Aorta (tissue), 5 donors: ENCODE measurements around the gene CAMP. TPM values are rescaled to one million over a fixed set of nuclear protein-coding genes. Genes with fewer than 3 reads are reported as not detected.
"Not testable (repeated sequence)": the region's sequence is repeated elsewhere in the genome, so short reads cannot be mapped to it uniquely, and the experiment has no call there.

Experiments used
- ATAC-seq: fragments of 200-7000 bp; cut with Tn5 transposase; one replicate; pipeline ENCODE4 v1.9.1; 2022; ENCODE audit warnings: moderate library complexity; ENCODE audit not compliant: low FRiP score
- DNase-seq, 2 donors: peaks; one replicate each; pipeline ENCODE4 v3.0.0-alpha.2; 2020
- H3K27ac ChIP-seq, 2 donors: one replicate each; pipeline ENCODE4 v1.5.1; 2013; ENCODE audit warnings: low read length in 2 of 2, mild to moderate bottlenecking in 2 of 2, moderate library complexity in 2 of 2, control low read depth in 1 of 2, inconsistent platforms in 1 of 2, low read depth in 1 of 2
- H3K27me3 ChIP-seq, 2 donors: one replicate each; pipeline ENCODE4 v1.6.1; 2013; ENCODE audit warnings: control low read depth in 1 of 2, low read length in 1 of 2, mild to moderate bottlenecking in 1 of 2, moderate library complexity in 1 of 2; ENCODE audit not compliant: insufficient read depth in 2 of 2, control insufficient read depth in 1 of 2
- H3K36me3 ChIP-seq, 2 donors: one replicate each; pipeline ENCODE4 v1.6.1; 2013; ENCODE audit warnings: control low read depth in 1 of 2, low read length in 1 of 2, mild to moderate bottlenecking in 1 of 2; ENCODE audit not compliant: insufficient read depth in 2 of 2, control insufficient read depth in 1 of 2
- H3K4me1 ChIP-seq, 2 donors: one replicate each; pipeline ENCODE4 v1.6.1; 2013; ENCODE audit warnings: low read length in 2 of 2, control low read depth in 1 of 2, mild to moderate bottlenecking in 1 of 2, moderate library complexity in 1 of 2; ENCODE audit not compliant: insufficient read depth in 2 of 2, control insufficient read depth in 1 of 2
- H3K4me3 ChIP-seq, 2 donors: one replicate each; pipeline ENCODE4 v1.5.1; 2013; ENCODE audit warnings: low read length in 2 of 2, control low read depth in 1 of 2, mild to moderate bottlenecking in 1 of 2
- H3K9me3 ChIP-seq: one replicate; pipeline ENCODE4 v1.6.1; 2013; ENCODE audit warnings: mild to moderate bottlenecking, low read length; ENCODE audit not compliant: control insufficient read depth
- WGBS, 2 donors: extraction: QIAGEN DNeasy Blood & Tissue Kit; methylation state at CpG; one replicate each; pipeline ENCODE4 v1.1.7; 2013; 5-methylcytosine and 5-hydroxymethylcytosine counted together
- intact Hi-C, 2 donors: fragments of 100-400 bp; cut with DNase I; formaldehyde crosslinking; loops; one replicate each; pipeline versions ENCODE4 v1.14.2 to v1.15.0; 2022
- polyA plus RNA-seq, 2 donors: library from polyadenylated mRNA; stranded (reverse); fragments of 200-250 nt; gene quantifications; one replicate each; pipeline ENCODE4 v1.2.3, GENCODE V29; 2013
- total RNA-seq, 2 donors: library from RNA; stranded (reverse); fragmentation: NEBNext Ultra II Directional; extraction: Animal tissue kit (Norgen Biotek cat#: 25700); gene quantifications; one replicate each; pipeline ENCODE4 v1.2.1, GENCODE V29; 2021
- donor health status: healthy with polysubstance abuse.
- donor health status: Bipolar disorder and iron deficiency.
- donor health status: DM: no; HTN: no; CAD: no.
- donor health status: DM: no; HTN: no; CAD: no.
- donor health status: DM: yes; HTN: yes; CAD: no.

The CAMP gene
- total and polyA plus RNA-seq, 4 donors: 0.65 to 4.0 (median 0.90) TPM; not detected in 1

GRCh38 chr3:48208076-48208475 is 15.2 kb upstream of the CAMP start:
- Histone ChIP-seq H3K4me1 (no peaks in the 10 kb centered on the region), H3K4me3 (no peak overlapping the region), H3K9me3 (no peaks in the 10 kb centered on the region), H3K27ac (no peak overlapping the region), H3K27me3 (no peaks in the 10 kb centered on the region), H3K36me3 (no peaks in the 10 kb centered on the region)
- intact Hi-C loops: no loop called here
- no peak for ATAC-seq
- DNase-seq: no peak
- 73 to 75% methylated on average over 3 of the region's 3 CpGs for WGBS, 2 donors

- Histone ChIP-seq H3K4me3 (no peak overlapping the region), H3K27me3 (no peaks in the 10 kb centered on the region), H3K9me3 (no peaks in the 10 kb centered on the region), H3K36me3 (no peaks in the 10 kb centered on the region), H3K27ac (no peak overlapping the region), H3K4me1 (no peaks in the 10 kb centered on the region)
- ATAC-seq: no peak
- no peak for DNase-seq
- WGBS, 2 donors: 96 to 97% methylated on average over 4 of the region's 4 CpGs
- intact Hi-C loops: no loop called here
Measured at GRCh38 chr3:48209445-48209844, 13.8 kb upstream of the CAMP start.

GRCh38 chr3:48210534-48210933 is 12.8 kb upstream of the CAMP start:
- ATAC-seq, H3K27ac ChIP-seq, H3K36me3 ChIP-seq, intact Hi-C loops, H3K4me1 ChIP-seq, H3K27me3 ChIP-seq, H3K4me3 ChIP-seq, DNase-seq, H3K9me3 ChIP-seq: not testable (repeated sequence)
- WGBS, 2 donors: 85 to 86% methylated on average over 40 to 41 of the region's 48 CpGs

DNA sequence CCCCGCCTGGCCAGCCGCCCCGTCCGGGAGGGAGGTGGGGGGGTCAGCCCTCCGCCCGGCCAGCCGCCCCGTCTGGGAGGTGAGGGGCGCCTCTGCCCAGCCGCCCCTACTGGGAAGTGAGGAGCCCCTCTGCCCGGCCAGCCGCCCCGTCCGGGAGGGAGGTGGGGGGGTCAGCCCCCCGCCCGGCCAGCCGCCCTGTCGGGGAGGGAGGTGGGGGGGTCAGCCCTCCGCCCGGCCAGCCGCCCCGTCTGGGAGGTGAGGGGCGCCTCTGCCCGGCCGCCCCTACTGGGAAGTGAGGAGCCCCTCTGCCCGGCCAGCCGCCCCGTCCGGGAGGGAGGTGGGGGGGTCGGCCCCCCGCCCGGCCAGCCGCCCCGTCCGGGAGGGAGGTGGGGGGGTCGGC is 11.5 kb upstream of the CAMP start:
- DNase-seq, H3K4me3 ChIP-seq, ATAC-seq, intact Hi-C loops, H3K4me1 ChIP-seq, H3K36me3 ChIP-seq, H3K9me3 ChIP-seq, H3K27me3 ChIP-seq, H3K27ac ChIP-seq: not testable (repeated sequence)
- 95 to 98% methylated on average over 11 to 15 of the region's 36 CpGs for WGBS, 2 donors

GRCh38 chr3:48214225-48214624 is 9.1 kb upstream of the CAMP start:
- Histone ChIP-seq H3K36me3 (no peaks in the 10 kb centered on the region), H3K9me3 (no peaks in the 10 kb centered on the region), H3K27ac (no peak overlapping the region), H3K4me1 (peaks cover 0 to 2% of the 10 kb centered on the region in 2 donors), H3K27me3 (no peaks in the 10 kb centered on the region), H3K4me3 (no peak overlapping the region)
- intact Hi-C loops: no loop called here
- DNase-seq (no peak), ATAC-seq (no peak)
- WGBS, 2 donors: 94 to 96% methylated on average over 3 of the region's 3 CpGs

DNA sequence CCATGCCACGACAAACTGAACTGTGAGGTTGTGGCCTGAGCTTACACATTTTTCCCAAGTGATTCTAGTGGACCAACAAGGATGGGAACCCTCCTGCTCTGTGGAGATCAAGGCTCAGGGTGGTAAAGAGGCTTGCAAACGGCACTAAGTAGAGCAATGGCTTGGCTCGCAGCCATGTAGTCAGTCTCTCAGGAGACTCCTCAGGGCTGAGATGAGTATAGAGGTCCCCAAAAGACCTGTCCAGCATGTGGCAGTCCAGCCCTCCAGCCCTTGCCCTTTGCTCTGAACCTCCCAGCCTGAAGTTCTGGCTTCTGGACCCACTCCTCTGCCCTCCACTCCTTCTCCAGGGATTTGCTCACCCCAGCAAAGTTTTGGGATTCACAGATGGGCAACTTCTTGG is 8.3 kb upstream of the CAMP start:
- peak in 1 of 2 donors; percentile 61 for DNase-seq
- no peak overlapping the region for H3K4me3 ChIP-seq
- no peaks in the 10 kb centered on the region for H3K9me3 ChIP-seq
- no peaks in the 10 kb centered on the region for H3K36me3 ChIP-seq
- H3K27me3 ChIP-seq: no peaks in the 10 kb centered on the region
- H3K27ac ChIP-seq: no peak overlapping the region
- peak; percentile 62 for ATAC-seq
- intact Hi-C loops: no loop called here
- WGBS, 2 donors: 31 to 37% methylated on average over 3 of the region's 3 CpGs
- peaks cover 0 to 2% of the 10 kb centered on the region in 2 donors for H3K4me1 ChIP-seq

GRCh38 chr3:48215466-48215865 is 7.8 kb upstream of the CAMP start:
- DNase-seq (no peak), ATAC-seq (peak; percentile 90)
- H3K4me3 ChIP-seq: no peak overlapping the region
- no peak overlapping the region for H3K27ac ChIP-seq
- H3K4me1 ChIP-seq: peaks cover 0 to 2% of the 10 kb centered on the region in 2 donors
- intact Hi-C loops: no loop called here
- no peaks in the 10 kb centered on the region for H3K36me3 ChIP-seq
- no peaks in the 10 kb centered on the region for H3K27me3 ChIP-seq
- 7 to 8% methylated on average over 4 of the region's 4 CpGs for WGBS, 2 donors
- H3K9me3 ChIP-seq: no peaks in the 10 kb centered on the region

DNA sequence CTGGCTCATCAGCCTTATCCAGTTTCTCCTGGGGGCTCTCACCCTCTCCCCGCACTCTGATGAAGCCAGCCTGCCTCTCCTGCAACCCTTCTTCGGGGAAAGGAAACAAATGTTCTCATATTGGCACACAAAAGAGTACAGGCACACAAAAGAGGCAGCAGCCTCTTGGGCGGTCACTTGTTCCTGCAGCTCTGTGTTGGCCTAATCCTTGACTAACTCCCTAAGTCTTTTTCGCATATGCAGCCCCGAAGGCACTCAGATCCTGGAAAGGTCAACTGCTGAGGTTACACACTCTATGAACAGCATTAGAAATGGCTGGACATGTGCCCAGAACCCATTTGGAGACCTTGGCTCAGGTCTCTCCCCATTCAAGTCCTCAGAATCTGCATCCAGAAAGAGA is 7.4 kb upstream of the CAMP start:
- Histone ChIP-seq H3K36me3 (no peaks in the 10 kb centered on the region), H3K27ac (no peak overlapping the region), H3K9me3 (no peaks in the 10 kb centered on the region), H3K4me1 (peaks cover 0 to 2% of the 10 kb centered on the region in 2 donors), H3K27me3 (no peaks in the 10 kb centered on the region), H3K4me3 (no peak overlapping the region)
- peak in 1 of 2 donors; percentile 58 for DNase-seq
- 3 to 8% methylated on average over 5 of the region's 5 CpGs for WGBS, 2 donors
- ATAC-seq: peak; percentile 88
- intact Hi-C loops: no loop called here

DNA sequence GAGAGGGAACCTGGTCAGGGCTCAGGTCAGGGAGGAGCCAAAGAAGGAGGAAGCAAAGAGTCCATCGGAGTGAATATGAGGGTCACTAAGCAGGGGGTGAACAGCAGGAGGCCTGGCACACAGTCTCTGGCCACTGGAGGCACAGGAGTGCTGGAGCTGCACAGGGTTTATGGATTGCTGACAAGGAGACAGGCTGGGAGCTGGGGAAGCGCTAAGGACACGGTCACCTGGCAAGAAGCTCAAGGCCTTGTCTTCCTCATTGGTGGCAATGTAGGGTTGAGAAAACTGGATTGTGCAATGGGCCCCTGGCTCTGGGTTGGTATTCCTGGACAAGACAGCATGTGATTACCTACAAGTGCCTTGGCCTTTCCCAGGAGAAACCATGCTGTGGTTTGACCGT is 5.8 kb upstream of the CAMP start:
- Histone ChIP-seq H3K27me3 (no peaks in the 10 kb centered on the region), H3K36me3 (no peaks in the 10 kb centered on the region), H3K9me3 (no peaks in the 10 kb centered on the region), H3K4me3 (no peak overlapping the region), H3K27ac (no peak overlapping the region), H3K4me1 (peaks cover 0 to 2% of the 10 kb centered on the region in 2 donors)
- 88 to 90% methylated on average over 4 of the region's 4 CpGs for WGBS, 2 donors
- intact Hi-C loops: no loop called here
- DNase-seq (no peak), ATAC-seq (no peak)
